RWPE2 (cell line): Measurements from ENCODE around the gene LRP10.
A peak's percentile ranks its signal among the peaks of the same experiment; 100 is the strongest.

Source experiments
- ATAC-seq: fragments of 200-7000 bp; cut with Tn5 transposase; 3 replicates; pipeline ENCODE4 v1.9.1; 2021; ENCODE audit warnings: low read depth
- DNase-seq: peaks from one replicate; pipeline ENCODE4 v3.0.0-alpha.2; 2020; ENCODE audit warnings: low spot score
- H3K27ac ChIP-seq: fragments of 450-650 bp; 2 replicates; pipeline ENCODE4 v1.5.1; 2017; ENCODE audit warnings: mild to moderate bottlenecking; ENCODE audit not compliant: poor library complexity, severe bottlenecking
- H3K27me3 ChIP-seq: fragments of 250-450 bp; sonication (Bioruptor Pico); 2 replicates; pipeline ENCODE4 v1.5.1; 2021; ENCODE audit warnings: mild to moderate bottlenecking, moderate library complexity; ENCODE audit not compliant: insufficient read depth, poor library complexity, severe bottlenecking
- H3K36me3 ChIP-seq: fragments of 250-450 bp; sonication (Bioruptor Pico); 2 replicates; pipeline ENCODE4 v1.5.1; 2020; ENCODE audit warnings: low read depth, mild to moderate bottlenecking, moderate library complexity
- H3K4me1 ChIP-seq: fragments of 250-450 bp; sonication (Bioruptor Pico); 2 replicates; pipeline ENCODE4 v1.5.1; 2021; ENCODE audit warnings: mild to moderate bottlenecking, moderate library complexity; ENCODE audit not compliant: insufficient read depth, poor library complexity, severe bottlenecking
- H3K4me3 ChIP-seq: fragments of 250-450 bp; sonication (Bioruptor Pico); 2 replicates; pipeline ENCODE4 v1.5.1; 2021; ENCODE audit warnings: mild to moderate bottlenecking, moderate library complexity; ENCODE audit not compliant: severe bottlenecking
- H3K9me3 ChIP-seq: fragments of 250-450 bp; sonication (Bioruptor Pico); 2 replicates; pipeline ENCODE4 v1.5.1; 2021; ENCODE audit warnings: mild to moderate bottlenecking, moderate library complexity; ENCODE audit not compliant: severe bottlenecking
- CTCF ChIP-seq: fragments of 450-650 bp; IDR thresholded peaks from one replicate; pipeline ENCODE4 v1.5.1; 2017; ENCODE audit warnings: mild to moderate bottlenecking, moderate library complexity; ENCODE audit not compliant: poor library complexity, severe bottlenecking

LRP10 gene

DNA sequence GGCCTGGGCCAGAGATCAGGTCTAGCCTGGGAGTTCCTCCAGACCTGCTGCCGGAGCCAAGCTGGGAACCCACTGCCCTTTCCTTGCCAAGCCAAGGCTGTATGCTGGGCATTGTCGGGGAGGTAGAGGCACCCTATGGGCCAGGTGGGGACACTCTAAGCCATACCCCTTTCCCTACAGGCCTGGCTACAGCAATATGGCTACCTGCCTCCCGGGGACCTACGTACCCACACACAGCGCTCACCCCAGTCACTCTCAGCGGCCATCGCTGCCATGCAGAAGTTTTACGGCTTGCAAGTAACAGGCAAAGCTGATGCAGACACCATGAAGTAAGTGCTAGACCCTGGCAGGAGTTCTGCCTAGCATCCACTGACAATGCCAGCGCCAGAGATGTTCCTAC, 30.2 kb upstream of the LRP10 start:
- Histone ChIP-seq H3K36me3 (peaks cover 88% of the 10 kb centered on the region), H3K9me3 (no peaks in the 10 kb centered on the region), H3K4me1 (peaks cover 20% of the 10 kb centered on the region), H3K27me3 (no peaks in the 10 kb centered on the region), H3K27ac (peak overlapping the region; percentile 98), H3K4me3 (no peak overlapping the region)
- no peak for TF ChIP-seq CTCF
- ATAC-seq, result no peak
- no peak for DNase-seq

GRCh38 chr14:22841769-22842168, 29.8 kb upstream of the LRP10 start:
- no peak for TF ChIP-seq CTCF
- H3K27me3 ChIP-seq, result no peaks in the 10 kb centered on the region
- ATAC-seq (no peak), DNase-seq (no peak)
- H3K27ac ChIP-seq, result peak overlapping the region; percentile 98
- H3K4me3 ChIP-seq, result no peak overlapping the region
- H3K4me1 ChIP-seq, result peaks cover 24% of the 10 kb centered on the region
- no peaks in the 10 kb centered on the region for H3K9me3 ChIP-seq
- peaks cover 92% of the 10 kb centered on the region for H3K36me3 ChIP-seq

DNA sequence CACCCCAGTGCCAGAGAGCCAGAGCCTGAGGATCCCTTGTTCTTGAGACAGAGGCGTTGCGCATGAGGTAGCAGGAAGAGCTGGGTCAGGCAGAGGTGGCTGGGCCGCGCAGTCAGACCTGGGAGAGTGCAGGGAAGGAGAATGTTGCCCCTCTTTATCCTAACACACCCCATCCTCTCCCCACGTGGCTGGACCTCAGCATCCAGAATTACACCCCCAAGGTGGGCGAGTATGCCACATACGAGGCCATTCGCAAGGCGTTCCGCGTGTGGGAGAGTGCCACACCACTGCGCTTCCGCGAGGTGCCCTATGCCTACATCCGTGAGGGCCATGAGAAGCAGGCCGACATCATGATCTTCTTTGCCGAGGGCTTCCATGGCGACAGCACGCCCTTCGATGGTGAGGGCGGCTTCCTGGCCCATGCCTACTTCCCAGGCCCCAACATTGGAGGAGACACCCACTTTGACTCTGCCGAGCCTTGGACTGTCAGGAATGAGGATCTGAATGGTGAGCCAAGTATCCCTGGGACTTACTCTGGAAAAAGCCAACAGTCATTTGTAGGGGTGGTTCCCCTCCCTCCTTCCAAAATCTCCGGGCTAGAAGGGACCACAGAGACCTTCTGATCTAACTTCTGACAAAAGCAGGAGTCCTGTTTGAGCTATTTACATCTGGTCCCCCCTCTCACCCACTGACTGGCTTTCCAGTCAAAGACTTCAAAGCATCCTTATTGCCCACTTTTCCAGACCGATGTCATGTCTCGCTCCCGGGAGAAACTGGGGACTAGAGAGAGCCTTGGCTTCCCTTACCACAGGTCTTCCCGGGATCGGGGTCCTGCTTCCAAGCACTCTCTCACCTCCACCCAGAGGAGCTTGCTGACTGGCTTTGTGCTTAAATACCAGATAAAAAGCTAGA, 29.1 kb upstream of the LRP10 start:
- no peak for TF ChIP-seq CTCF
- peaks cover 28% of the 10 kb centered on the region for H3K4me1 ChIP-seq
- DNase-seq (peak; percentile 55), ATAC-seq (no peak)
- H3K27me3 ChIP-seq, result no peaks in the 10 kb centered on the region
- H3K36me3 ChIP-seq, result peaks cover 90% of the 10 kb centered on the region
- no peak overlapping the region for H3K4me3 ChIP-seq
- H3K9me3 ChIP-seq, result no peaks in the 10 kb centered on the region
- peak overlapping the region; percentile 98 for H3K27ac ChIP-seq

- peak overlapping the region; percentile 98 for H3K27ac ChIP-seq
- no peaks in the 10 kb centered on the region for H3K27me3 ChIP-seq
- TF ChIP-seq CTCF, result no peak
- H3K36me3 ChIP-seq, result peaks cover 82% of the 10 kb centered on the region
- H3K9me3 ChIP-seq, result no peaks in the 10 kb centered on the region
- peak; percentile 41 for DNase-seq
- no peak overlapping the region for H3K4me3 ChIP-seq
- ATAC-seq, result no peak
- H3K4me1 ChIP-seq, result peaks cover 35% of the 10 kb centered on the region
These were observed 28.2 kb upstream of the LRP10 start for GRCh38 chr14:22843123-22843925.
